UCSD-AML1 (cell line): Measurements from ENCODE around the gene TTC4.

Source experiments
- DNase-seq: peaks from one replicate; lab custom pipeline; 2025; ENCODE audit not compliant: unreplicated experiment; lab: John Stamatoyannopoulos, UW

TTC4 gene

GRCh38 chr1:54781023-54781723, 65.5 kb downstream of the TTC4 start:
- no peak for DNase-seq

DNA sequence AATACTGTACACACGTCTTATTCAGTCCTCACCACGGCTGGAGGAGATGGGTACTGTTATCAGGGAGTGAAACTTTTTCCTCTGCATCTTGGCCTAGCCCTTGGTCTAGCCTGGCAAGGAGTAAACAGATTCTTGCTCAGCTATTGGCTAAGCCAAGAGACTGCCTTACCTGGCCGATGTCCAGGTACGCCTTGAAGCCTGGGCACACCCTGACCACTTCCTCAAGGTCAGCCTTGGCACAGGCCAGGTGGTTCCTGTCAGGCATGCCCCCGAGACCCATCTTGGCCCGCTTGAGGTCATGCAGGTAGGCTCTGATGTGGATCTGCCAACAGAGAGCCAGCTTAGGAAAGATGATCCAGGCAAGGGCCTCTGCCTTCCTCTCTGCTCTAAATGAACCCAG, 66.5 kb downstream of the TTC4 start:
- no peak for DNase-seq

DNA sequence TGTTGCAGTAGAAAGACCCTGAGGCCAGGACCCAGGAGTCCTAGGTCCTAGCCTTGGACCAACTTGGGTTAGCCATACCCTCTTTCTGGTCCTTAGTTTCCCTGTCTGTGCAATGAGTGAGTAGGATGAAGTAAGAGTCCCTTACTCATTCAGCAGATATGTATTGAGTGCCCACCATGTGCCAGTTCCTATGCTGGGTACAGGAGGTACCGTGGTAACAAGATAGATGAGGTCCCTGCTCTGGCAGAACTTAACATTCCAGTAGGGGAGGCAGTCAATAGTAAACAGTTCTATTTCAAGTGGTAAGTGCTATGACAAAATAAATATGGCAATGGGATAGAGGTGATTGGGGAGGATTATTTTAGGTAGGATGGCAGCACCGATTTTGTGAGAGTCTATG, 66.9 kb downstream of the TTC4 start:
- DNase-seq = no peak

DNA sequence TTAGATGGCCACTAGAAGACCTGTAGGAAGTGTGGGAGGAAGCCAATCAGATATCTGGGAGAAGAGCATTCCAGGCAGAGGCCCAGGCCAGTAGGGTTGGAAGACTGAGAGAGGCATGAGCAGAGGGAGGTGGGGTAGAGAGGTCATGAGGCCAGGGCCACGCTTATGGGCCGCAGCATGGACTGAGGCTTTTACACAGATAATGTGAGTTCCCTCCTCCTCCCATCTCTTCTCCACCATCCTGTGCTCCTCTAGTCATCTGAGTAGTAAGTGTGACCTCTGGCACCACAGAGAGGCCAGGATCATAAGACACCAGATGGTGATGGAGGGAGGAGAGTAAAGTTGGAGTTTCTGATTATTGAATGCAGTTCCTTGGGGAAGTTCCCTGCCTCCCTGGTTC, 68.4 kb downstream of the TTC4 start:
- DNase-seq = no peak

DNA sequence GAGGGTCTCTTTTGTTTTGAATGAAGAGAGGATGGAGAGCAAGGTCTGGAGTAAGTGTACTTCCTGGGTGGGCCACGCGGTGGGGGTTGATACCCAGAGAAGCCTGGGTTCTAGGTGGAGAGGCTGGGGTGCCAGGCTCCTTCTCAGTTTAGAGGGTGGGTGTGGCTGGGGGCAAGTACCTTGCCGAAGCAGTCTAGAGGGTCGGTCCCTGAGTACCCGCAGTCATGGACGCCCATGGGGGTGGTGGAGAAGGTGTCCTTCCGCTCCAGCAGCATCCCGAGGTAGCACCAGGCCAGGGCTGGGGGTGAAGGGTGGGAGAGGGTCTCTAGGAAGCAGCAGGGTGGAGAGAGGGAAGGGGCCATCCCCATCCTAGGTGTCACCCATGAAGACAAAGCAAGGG, 71.1 kb downstream of the TTC4 start:
- no peak for DNase-seq

DNA sequence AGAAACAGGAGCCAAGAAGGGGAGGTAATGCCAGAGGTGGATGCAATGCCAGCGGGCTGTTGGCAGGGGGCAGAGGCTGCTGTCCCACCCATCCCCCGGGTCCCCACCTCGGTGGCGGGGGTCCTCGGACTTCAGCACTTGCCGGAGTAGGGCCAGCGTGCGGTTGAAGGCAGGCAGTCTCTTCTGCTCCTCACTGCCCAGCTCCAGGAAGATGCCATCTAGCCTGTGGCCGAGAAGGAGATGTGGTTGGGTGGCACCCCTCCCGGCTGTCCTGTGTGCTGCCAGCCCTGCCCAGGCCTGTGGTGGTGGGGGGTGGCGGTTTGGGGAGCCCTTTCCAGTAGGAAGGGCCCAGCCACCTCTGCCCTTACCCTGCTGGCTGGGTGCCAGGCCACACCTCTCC, 71.9 kb downstream of the TTC4 start:
- DNase-seq = no peak

GRCh38 chr1:54788459-54788858, 72.8 kb downstream of the TTC4 start:
- DNase-seq = no peak

GRCh38 chr1:54791880-54792522, 76.3 kb downstream of the TTC4 start:
- DNase-seq = peak; percentile 42
